Epithelial cell of proximal tubule (primary cell): Measurements from ENCODE around the gene TMA7. TPM values are rescaled to one million over a fixed set of nuclear protein-coding genes. Genes with fewer than 3 reads are reported as not detected.

Experiments
- DNase-seq: peaks from one replicate; pipeline ENCODE4 v3.0.0-alpha.2; 2011; ENCODE audit warnings: low read depth
- H3K4me3 ChIP-seq: 2 replicates; pipeline ENCODE4 v1.5.1; 2011; ENCODE audit warnings: low read depth, mild to moderate bottlenecking, low read length
- total RNA-seq: library from RNA; depleted of rRNA; stranded (reverse); fragments of >200 nt; gene quantifications from 2 replicates; pipeline ENCODE4 v1.2.3, GENCODE V29; 2015
- TF ChIP-seq, protein P1 (sequence below): conservative IDR thresholded peaks from 2 replicates; pipeline ENCODE4 v1.5.1; 2012; ENCODE audit warnings: low read depth, mild to moderate bottlenecking, low read length

Gene TMA7
- 573 and 687 TPM in 2 replicates for total RNA-seq

DNA sequence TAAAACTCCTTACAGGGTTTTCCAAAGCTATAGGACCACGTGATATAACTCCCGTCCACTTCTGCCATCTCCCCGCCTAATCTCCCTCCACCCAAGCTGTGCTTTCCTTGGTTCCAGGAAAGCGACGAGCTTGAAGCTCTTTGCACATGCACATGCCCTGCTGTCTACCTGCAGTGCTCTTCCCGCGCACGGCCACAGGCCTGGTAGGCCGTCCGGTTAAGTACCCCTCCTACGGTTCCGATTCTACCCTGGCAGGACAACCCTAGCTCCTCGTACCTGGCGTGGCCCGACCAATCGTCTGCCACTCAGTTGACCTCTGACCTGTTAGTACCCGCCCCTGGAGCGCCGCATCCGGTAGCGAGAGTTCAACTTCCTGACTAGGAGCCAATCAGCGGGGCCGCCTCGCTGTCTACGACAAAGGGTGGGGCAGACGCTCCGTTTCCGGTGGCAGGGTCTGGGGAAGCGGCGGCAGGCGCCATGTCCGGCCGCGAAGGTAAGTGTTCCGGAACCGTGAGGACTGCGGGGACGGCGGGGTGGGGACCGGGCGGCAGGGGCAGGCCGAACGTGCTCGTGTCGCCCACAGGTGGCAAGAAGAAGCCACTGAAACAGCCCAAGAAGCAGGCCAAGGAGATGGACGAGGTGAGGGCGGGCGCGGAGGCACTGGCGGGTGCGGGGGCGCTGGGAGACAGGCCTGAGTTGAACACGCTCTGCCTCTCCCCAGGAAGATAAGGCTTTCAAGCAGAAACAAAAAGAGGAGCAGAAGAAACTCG lies at the start of gene TMA7, which contains the start of gene CCDC51:
Gene TMA7, plus strand, starts transcription at position 438 of the 770 bp plus-strand sequence. Its CDS starts 40 bp downstream, at position 478.
Gene CCDC51, minus strand, starts transcription at position 300 of the 770 bp plus-strand sequence. CDS start 4,991 bp downstream, outside the sequence.
- H3K4me3 ChIP-seq, result peak within 1 kb of the TSS; percentile 77
- TF ChIP-seq, protein P1, sequence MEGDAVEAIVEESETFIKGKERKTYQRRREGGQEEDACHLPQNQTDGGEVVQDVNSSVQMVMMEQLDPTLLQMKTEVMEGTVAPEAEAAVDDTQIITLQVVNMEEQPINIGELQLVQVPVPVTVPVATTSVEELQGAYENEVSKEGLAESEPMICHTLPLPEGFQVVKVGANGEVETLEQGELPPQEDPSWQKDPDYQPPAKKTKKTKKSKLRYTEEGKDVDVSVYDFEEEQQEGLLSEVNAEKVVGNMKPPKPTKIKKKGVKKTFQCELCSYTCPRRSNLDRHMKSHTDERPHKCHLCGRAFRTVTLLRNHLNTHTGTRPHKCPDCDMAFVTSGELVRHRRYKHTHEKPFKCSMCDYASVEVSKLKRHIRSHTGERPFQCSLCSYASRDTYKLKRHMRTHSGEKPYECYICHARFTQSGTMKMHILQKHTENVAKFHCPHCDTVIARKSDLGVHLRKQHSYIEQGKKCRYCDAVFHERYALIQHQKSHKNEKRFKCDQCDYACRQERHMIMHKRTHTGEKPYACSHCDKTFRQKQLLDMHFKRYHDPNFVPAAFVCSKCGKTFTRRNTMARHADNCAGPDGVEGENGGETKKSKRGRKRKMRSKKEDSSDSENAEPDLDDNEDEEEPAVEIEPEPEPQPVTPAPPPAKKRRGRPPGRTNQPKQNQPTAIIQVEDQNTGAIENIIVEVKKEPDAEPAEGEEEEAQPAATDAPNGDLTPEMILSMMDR, result no peak
- DNase-seq, result peak; percentile 57

DNA sequence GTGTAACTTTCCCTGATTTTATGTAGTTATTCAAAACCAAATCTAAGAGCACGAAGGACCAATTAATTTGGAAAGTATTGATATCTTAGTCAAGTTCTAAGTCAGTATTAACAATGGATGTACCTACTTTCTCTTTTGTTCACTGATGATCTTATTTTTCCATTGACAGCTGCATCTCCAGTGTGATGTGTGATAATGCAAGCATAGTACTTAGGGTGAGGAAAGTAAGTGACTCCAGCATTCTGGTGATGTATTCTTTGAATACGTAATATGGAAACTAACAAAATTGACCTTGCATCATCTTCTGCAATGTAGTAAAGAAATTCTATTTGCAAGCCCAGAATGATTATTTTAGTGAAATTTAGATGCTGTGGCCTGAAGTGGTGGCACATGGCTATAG lies 45.7 kb upstream of the TMA7 start:
- no peak for DNase-seq
- no peak overlapping the region for H3K4me3 ChIP-seq
- TF ChIP-seq, protein P1, result no peak

GRCh38 chr3:48395714-48396113 lies 44.3 kb upstream of the TMA7 start:
- H3K4me3 ChIP-seq, result no peak overlapping the region
- TF ChIP-seq, protein P1, result no peak
- no peak for DNase-seq

- DNase-seq, result no peak
- TF ChIP-seq, protein P1, result no peak
- no peak overlapping the region for H3K4me3 ChIP-seq
These were observed 42.0 kb upstream of the TMA7 start for GRCh38 chr3:48397767-48398681.

DNA sequence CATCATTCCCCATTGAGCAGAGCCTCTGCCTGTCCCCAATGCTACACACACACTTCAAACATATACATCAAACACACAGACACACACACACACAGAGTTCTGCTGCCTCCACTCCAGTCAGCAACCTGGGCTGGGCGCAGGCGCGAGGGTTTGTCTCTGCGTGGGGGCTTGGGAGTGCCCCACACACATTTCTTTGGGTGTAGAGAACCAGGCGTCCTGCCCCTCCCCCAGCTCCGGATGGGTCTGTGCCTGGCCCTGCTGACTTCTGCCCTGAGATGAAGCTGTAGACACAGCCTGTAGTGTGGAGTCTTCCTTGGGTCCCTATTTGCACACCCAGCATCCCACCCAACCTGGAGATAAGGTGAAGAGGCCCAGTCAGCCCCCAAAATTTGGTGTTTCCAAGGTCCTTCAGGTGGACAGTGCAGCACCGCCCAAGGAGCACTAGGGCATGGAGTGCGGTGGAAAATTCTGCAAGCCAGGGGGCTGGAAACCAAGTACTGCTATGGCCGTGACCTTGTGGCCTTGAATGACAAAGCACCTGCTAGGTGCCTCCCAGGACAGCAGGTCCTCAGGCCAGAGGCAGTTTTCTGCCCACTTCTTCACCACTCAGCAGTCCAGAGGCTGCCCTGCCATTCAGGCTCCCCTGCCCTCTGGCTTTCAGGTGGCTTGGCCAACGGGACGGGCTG lies 41.2 kb upstream of the TMA7 start:
- DNase-seq, result no peak
- no peak overlapping the region for H3K4me3 ChIP-seq
- TF ChIP-seq, protein P1, result no peak

DNA sequence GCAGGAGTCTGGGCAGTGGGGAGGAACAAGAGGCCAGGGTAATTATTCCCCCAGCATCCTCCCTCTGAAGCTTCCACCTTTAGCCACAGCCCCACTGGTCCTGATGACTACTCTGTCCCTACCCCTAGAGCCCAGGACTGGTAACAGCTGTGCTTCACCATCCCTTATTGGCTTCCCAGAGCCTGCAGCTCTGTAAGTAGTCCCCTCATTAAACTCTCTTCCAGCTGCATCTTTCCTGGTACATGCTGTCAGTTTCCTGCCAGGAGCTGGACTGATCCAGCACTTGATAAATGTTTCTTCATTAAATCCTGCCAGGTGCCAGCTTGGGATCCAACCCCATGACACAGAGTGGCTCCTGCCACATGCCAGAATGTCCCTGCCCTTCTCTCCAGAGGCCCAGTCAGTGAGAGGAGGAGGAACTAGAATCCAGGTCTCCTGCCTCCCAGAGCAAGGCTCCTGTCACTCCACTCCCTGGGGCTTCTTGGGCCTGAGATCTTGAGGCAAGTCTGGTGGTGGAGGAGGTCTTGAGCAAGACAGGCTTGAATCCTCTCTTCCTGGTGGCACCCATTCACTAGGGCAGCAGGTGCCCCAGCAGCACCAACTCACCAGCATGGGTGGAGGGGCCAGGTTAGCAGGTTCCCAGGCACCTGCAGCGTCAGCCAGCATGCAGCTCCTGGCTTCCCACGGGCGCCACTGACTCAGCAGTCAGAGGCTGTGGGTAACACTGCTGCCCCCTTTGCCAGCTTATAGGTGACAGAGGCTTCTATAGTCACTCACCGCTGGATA lies 40.5 kb upstream of the TMA7 start:
- no peak overlapping the region for H3K4me3 ChIP-seq
- no peak for DNase-seq
- TF ChIP-seq, protein P1, result peak; percentile 3
